ENCODE results near the gene ATP6V0B. TPM values are rescaled to one million over a fixed set of nuclear protein-coding genes. Genes with fewer than 3 reads are reported as not detected.
A peak's percentile ranks its signal among the peaks of the same experiment; 100 is the strongest.

ATP6V0B gene
- total and polyA plus RNA-seq, 2 of the 8 experiments (the other 6 are each of a cell fraction or from before 2014, with no cell fraction given) = 105 to 308 TPM

DNA sequence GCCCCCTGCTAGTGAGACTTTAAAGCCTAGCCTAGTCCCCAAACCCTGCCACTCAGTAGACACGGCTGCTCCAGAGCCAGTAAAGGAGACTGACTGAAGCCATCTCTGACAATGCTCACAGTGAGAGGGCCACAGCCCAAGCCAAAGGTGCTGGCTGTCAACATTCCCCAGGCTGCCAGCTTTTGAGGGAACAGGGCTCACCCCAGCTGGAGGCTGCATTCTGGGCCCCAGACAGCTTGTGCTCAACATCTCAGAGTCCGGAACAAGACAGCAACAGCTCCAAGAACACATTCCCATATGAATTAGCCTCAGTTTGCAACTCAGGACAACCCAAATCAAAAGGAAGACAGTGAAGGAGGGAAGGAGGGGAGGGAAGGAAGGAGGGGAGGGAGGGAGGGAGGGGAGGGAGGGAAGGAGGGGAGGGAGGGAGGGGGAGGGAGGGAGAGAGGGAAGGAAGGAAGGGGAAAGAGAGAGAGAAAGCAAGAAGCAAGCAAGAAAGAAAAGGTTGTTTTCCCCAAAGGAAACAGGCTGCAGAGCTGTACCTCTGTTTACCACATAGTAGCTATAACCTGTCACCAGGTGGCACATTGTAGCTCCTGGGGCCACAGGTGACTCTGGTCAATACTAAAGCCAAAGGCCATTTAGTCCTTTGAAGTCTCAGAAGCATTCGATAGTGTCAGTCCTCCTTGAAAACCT lies 35.7 kb upstream of the ATP6V0B start:
- Histone ChIP-seq H2BK12ac (ENCODE audit: low read depth, low read length) (no peak overlapping the region), H3K4me1 (replicated peaks in 1 of 4; ENCODE audit: control insufficient read depth in 3 of 4, insufficient read depth in 4 of 4, low read length in 3 of 4) (peaks cover 13 to 36% (median 24%) of the 10 kb centered on the region in 4 experiments), H2BK15ac (ENCODE audit: low read length) (no peak overlapping the region), H3K56ac (replicated peaks; ENCODE audit: insufficient read length, low read depth, low read length) (no peak overlapping the region), H3K27me3 (replicated peaks in 1 of 4; ENCODE audit: control insufficient read depth in 3 of 4, extremely low read depth in 1 of 4, insufficient read depth in 3 of 4, low read length in 3 of 4) (no peaks in the 10 kb centered on the region; a peak in 1 of 7 replicates), H4K20me1 (replicated peaks in 1 of 2; ENCODE audit: control insufficient read depth in 1 of 2, insufficient read depth in 2 of 2, low read length in 2 of 2) (peaks cover 7 to 8% of the 10 kb centered on the region in 2 experiments), H4K91ac (replicated peaks; ENCODE audit: insufficient read length, low read length) (no peak overlapping the region), H2BK5ac (ENCODE audit: low read depth, low read length) (peak overlapping the region; percentile 3; the same call in 1 of the 2 replicates), H3K23ac (ENCODE audit: insufficient read length) (no peak overlapping the region), H3K79me1 (ENCODE audit: low read depth, low read length) (no peaks in the 10 kb centered on the region), H3K36me3 (ENCODE audit: control insufficient read depth in 2 of 4, insufficient read depth in 4 of 4, low read length in 3 of 4) (no peaks in the 10 kb centered on the region; a peak in 1 of 8 replicates), H3K9me3 (ENCODE audit: insufficient read depth in 2 of 2, low read depth in 1 of 2, low read length in 1 of 2) (no peaks in the 10 kb centered on the region), H3K4me3 (ENCODE audit: extremely low read depth in 1 of 4, insufficient read depth in 2 of 4, low read depth in 3 of 4, low read length in 4 of 4) (no peak overlapping the region), H2AK5ac (ENCODE audit: low read depth, low read length) (no peak overlapping the region; the same call in 1 of the 2 replicates), H3K27ac (ENCODE audit: low read depth, low read length) (no peak overlapping the region), H3K79me2 (ENCODE audit: control insufficient read depth in 1 of 2, insufficient read depth in 2 of 2, low read length in 2 of 2) (no peaks in the 10 kb centered on the region), H3K23me2 (ENCODE audit: low read depth, low read length) (peaks cover 4% of the 10 kb centered on the region; the same call in 1 of the 2 replicates), H3K14ac (ENCODE audit: insufficient read length) (no peak overlapping the region), H4K8ac (ENCODE audit: extremely low read depth, insufficient read depth, low read length) (no peak overlapping the region), H4K5ac (ENCODE audit: insufficient read length, low read depth, low read length) (no peak overlapping the region), H3K4me2 (ENCODE audit: insufficient read depth in 1 of 2, low read depth in 2 of 2, low read length in 2 of 2) (peak overlapping the region in 1 of 2 experiments; percentile 43; a peak in 1 of 4 replicates), H2AFZ (ENCODE audit: low read length) (no peak overlapping the region), H2BK20ac (ENCODE audit: low read length) (no peak overlapping the region), H3K9ac (replicated peaks in 1 of 4; ENCODE audit: extremely low read depth in 1 of 4, low read depth in 3 of 4, low read length in 3 of 4) (no peak overlapping the region), H3K4ac (replicated peaks; ENCODE audit: insufficient read length, low read depth, low read length) (no peak overlapping the region), H2BK120ac (replicated peaks; ENCODE audit: low read depth, low read length) (no peak overlapping the region), H3K18ac (ENCODE audit: extremely low read depth, low read length) (no peak overlapping the region)
- FAIRE-seq (no peak), DNase-seq (ENCODE audit: low read depth in 1 of 2, low spot score in 2 of 2) (no peak)
- CTCF ChIA-PET (ENCODE audit: partially characterized antibody) = interaction anchor here (0.7 to 18.6 kb wide), 15 partner anchors 9 to 170 kb away, joined by 3 to 618 read pairs (median 5); partner anchors contain the start of gene ATP6V0B
- WGBS, 2 experiments (ENCODE audit: extremely low coverage in 1 of 2, insufficient coverage in 1 of 2, insufficient read length in 1 of 2, insufficient replicate concordance in 2 of 2, low coverage in 1 of 2, low lambda C conversion rate in 2 of 2, missing lambda C conversion rate in 1 of 2) = 74% methylated on average over 2 of the region's 3 CpGs; no CpG with 5 or more reads in 1 of the 2 experiments
- POLR2A ChIA-PET (ENCODE audit: partially characterized antibody) = interaction anchor here (0.6 to 3.0 kb wide), 8 partner anchors 10 to 273 kb away, joined by 3 to 12 read pairs (median 4); partner anchors contain the start of gene ATP6V0B
- TF ChIP-seq EZH2 (IDR thresholded peaks at IDR 0.05; ENCODE audit: low read depth, low read length, severe bottlenecking) (no peak), SP1 (IDR thresholded peaks at IDR 0.05; ENCODE audit: low read depth, low read length) (no peak), BACH1 (IDR thresholded peaks at IDR 0.05; ENCODE audit: low read length) (no peak), CTBP2 (IDR thresholded peaks at IDR 0.05; ENCODE audit: borderline replicate concordance, insufficient read depth, insufficient read length, low read length) (peak; percentile 85), NRF1 (IDR thresholded peaks at IDR 0.05; ENCODE audit: low read depth, low read length) (no peak), GTF2F1 (IDR thresholded peaks at IDR 0.05; ENCODE audit: borderline replicate concordance, low read depth, low read length) (no peak), CHD2 (IDR thresholded peaks at IDR 0.05; ENCODE audit: low read length) (no peak), YY1 (IDR thresholded peaks at IDR 0.05; ENCODE audit: low read depth, low read length) (no peak), TBP (IDR thresholded peaks at IDR 0.05; ENCODE audit: low read depth, low read length) (no peak), RXRA (IDR thresholded peaks at IDR 0.05; ENCODE audit: insufficient read depth, low read depth, low read length) (no peak), SIN3A (conservative IDR thresholded peaks at IDR 0.05 in 1 of 2, IDR thresholded peaks at IDR 0.05 in 1 of 2; ENCODE audit: low read depth in 1 of 2, low read length in 2 of 2) (peak; percentile 48 to 90; a peak in 3 of 4 replicates)
- TF ChIP-seq, protein P1, sequence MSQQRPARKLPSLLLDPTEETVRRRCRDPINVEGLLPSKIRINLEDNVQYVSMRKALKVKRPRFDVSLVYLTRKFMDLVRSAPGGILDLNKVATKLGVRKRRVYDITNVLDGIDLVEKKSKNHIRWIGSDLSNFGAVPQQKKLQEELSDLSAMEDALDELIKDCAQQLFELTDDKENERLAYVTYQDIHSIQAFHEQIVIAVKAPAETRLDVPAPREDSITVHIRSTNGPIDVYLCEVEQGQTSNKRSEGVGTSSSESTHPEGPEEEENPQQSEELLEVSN (IDR thresholded peaks at IDR 0.05) = no peak
